ENCODE measurements around the gene ATP5F1B.
A peak's percentile ranks its signal among the peaks of the same experiment; 100 is the strongest.

DNA sequence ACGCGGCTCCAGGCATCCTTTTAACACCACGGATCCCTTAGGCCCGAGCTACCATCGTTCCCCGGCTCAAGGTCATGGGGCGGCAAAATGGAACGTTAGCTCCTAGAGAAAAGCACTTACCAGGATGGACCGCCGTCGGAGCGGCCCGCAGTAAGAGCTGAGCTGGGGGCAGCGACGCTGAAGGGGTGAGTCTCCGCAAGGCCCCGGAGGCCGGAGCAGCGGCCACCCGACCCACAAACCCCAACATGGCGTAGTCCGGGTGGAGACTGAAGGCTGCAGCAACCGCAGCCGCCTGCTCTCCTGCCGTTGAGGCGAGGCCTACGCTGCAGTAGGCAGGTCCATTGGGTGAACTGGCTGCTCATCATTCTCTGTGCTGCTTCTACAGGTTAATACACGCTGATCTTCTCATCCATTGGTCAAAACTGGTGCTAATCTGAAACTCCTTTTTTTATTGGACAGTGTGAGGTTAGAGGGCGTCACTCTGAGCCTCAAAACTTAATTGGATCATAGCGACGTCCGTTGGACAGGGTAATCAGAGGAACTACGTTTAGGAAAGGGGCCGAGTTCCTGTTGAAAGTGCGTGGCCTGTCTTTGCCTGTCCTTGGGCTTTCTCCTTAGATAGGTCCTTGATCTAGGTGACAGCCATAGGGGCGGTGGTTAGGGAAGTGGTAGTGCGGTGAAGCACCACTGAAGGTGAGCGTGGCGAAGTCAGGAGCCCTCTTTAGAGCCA, at the start of gene ATP5F1B:
- TF ChIP-seq, protein P1, sequence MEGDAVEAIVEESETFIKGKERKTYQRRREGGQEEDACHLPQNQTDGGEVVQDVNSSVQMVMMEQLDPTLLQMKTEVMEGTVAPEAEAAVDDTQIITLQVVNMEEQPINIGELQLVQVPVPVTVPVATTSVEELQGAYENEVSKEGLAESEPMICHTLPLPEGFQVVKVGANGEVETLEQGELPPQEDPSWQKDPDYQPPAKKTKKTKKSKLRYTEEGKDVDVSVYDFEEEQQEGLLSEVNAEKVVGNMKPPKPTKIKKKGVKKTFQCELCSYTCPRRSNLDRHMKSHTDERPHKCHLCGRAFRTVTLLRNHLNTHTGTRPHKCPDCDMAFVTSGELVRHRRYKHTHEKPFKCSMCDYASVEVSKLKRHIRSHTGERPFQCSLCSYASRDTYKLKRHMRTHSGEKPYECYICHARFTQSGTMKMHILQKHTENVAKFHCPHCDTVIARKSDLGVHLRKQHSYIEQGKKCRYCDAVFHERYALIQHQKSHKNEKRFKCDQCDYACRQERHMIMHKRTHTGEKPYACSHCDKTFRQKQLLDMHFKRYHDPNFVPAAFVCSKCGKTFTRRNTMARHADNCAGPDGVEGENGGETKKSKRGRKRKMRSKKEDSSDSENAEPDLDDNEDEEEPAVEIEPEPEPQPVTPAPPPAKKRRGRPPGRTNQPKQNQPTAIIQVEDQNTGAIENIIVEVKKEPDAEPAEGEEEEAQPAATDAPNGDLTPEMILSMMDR (IDR thresholded peaks at IDR 0.05), result peak in 2 of 7 experiments; percentile 1 to 3
- peak; percentile 97 to 99 (median 99) for TF ChIP-seq POLR2A (IDR thresholded peaks at IDR 0.05)
